Measurements from ENCODE around the gene REM2.

Gene REM2

GRCh38 chr14:22875003-22875747, 7.8 kb upstream of the REM2 start:
- DNase-seq = no peak
- no peak overlapping the region for H2BK5ac ChIP-seq (ENCODE audit: low read depth, low read length, poor library complexity, severe bottlenecking)
- H4K91ac ChIP-seq (ENCODE audit: low read length) = no peak overlapping the region
- H3K9me3 ChIP-seq (ENCODE audit: control insufficient read depth, low read length) = no peaks in the 10 kb centered on the region
- H4K8ac ChIP-seq (ENCODE audit: low read length) = no peak overlapping the region
- no peak overlapping the region for H3K9ac ChIP-seq (ENCODE audit: low read length)
- H2BK120ac ChIP-seq (ENCODE audit: low read depth, low read length) = no peak overlapping the region
- peaks cover 35% of the 10 kb centered on the region for H3K79me1 ChIP-seq (replicated peaks; ENCODE audit: low read length, poor library complexity, severe bottlenecking)
- no peak overlapping the region for H3K27ac ChIP-seq (ENCODE audit: low read length, poor library complexity, severe bottlenecking)
- H3K4ac ChIP-seq (ENCODE audit: low read depth in 1 of 2, low read length in 2 of 2) = no peak overlapping the region
- peaks cover 14% of the 10 kb centered on the region for H3K4me1 ChIP-seq (ENCODE audit: control insufficient read depth, insufficient read depth, low read depth, low read length)
- H3K27me3 ChIP-seq (ENCODE audit: control insufficient read depth in 1 of 2, insufficient read depth in 1 of 2, low read length in 2 of 2) = no peaks in the 10 kb centered on the region
- no peak overlapping the region for H3K18ac ChIP-seq (ENCODE audit: low read depth in 1 of 2, low read length in 2 of 2)
- H3K4me2 ChIP-seq (ENCODE audit: low read length, poor library complexity, severe bottlenecking) = no peak overlapping the region
- H2BK12ac ChIP-seq (ENCODE audit: low read length in 2 of 2) = no peak overlapping the region
- peak overlapping the region in 1 of 2 experiments; percentile 57 for H3K23ac ChIP-seq (ENCODE audit: low read length in 2 of 2)
- over 99% methylated on average over 15 of the region's 15 CpGs for WGBS
- H3K36me3 ChIP-seq (ENCODE audit: control insufficient read depth in 1 of 2, insufficient read depth in 2 of 2, low read depth in 1 of 2, low read length in 2 of 2) = peaks cover 61 to 65% of the 10 kb centered on the region in 2 experiments
- H2AFZ ChIP-seq (ENCODE audit: low read depth, low read length) = no peak overlapping the region
- no peak overlapping the region for H3K14ac ChIP-seq (ENCODE audit: low read length in 2 of 2)
- H2BK15ac ChIP-seq (ENCODE audit: low read depth, poor library complexity, severe bottlenecking) = no peak overlapping the region
- H2AK5ac ChIP-seq (ENCODE audit: low read length, severe bottlenecking) = no peak overlapping the region
- H3K4me3 ChIP-seq (ENCODE audit: insufficient read depth in 1 of 2, low read depth in 1 of 2, low read length in 2 of 2) = no peak overlapping the region

- no peaks in the 10 kb centered on the region for H3K9me3 ChIP-seq (ENCODE audit: control insufficient read depth, low read length)
- no peak overlapping the region for H2BK5ac ChIP-seq (ENCODE audit: low read depth, low read length, poor library complexity, severe bottlenecking)
- no peak for DNase-seq
- H3K4ac ChIP-seq (ENCODE audit: low read depth in 1 of 2, low read length in 2 of 2) = no peak overlapping the region
- peaks cover 35% of the 10 kb centered on the region for H3K79me1 ChIP-seq (replicated peaks; ENCODE audit: low read length, poor library complexity, severe bottlenecking)
- H3K27ac ChIP-seq (ENCODE audit: low read length, poor library complexity, severe bottlenecking) = no peak overlapping the region
- WGBS = 98% methylated on average over 20 of the region's 20 CpGs
- peaks cover 61 to 65% of the 10 kb centered on the region in 2 experiments for H3K36me3 ChIP-seq (ENCODE audit: control insufficient read depth in 1 of 2, insufficient read depth in 2 of 2, low read depth in 1 of 2, low read length in 2 of 2)
- no peak overlapping the region for H2AK5ac ChIP-seq (ENCODE audit: low read length, severe bottlenecking)
- no peak overlapping the region for H3K18ac ChIP-seq (ENCODE audit: low read depth in 1 of 2, low read length in 2 of 2)
- no peaks in the 10 kb centered on the region for H3K27me3 ChIP-seq (ENCODE audit: control insufficient read depth in 1 of 2, insufficient read depth in 1 of 2, low read length in 2 of 2)
- no peak overlapping the region for H3K9ac ChIP-seq (ENCODE audit: low read length)
- peaks cover 12% of the 10 kb centered on the region for H3K4me1 ChIP-seq (ENCODE audit: control insufficient read depth, insufficient read depth, low read depth, low read length)
- H2AFZ ChIP-seq (ENCODE audit: low read depth, low read length) = no peak overlapping the region
- no peak overlapping the region for H4K8ac ChIP-seq (ENCODE audit: low read length)
- peak overlapping the region; percentile 21 for H4K91ac ChIP-seq (ENCODE audit: low read length)
- H2BK12ac ChIP-seq (ENCODE audit: low read length in 2 of 2) = no peak overlapping the region
- peak overlapping the region in 1 of 2 experiments; percentile 57 for H3K23ac ChIP-seq (ENCODE audit: low read length in 2 of 2)
- H2BK120ac ChIP-seq (ENCODE audit: low read depth, low read length) = no peak overlapping the region
- no peak overlapping the region for H2BK15ac ChIP-seq (ENCODE audit: low read depth, poor library complexity, severe bottlenecking)
- no peak overlapping the region for H3K14ac ChIP-seq (ENCODE audit: low read length in 2 of 2)
- no peak overlapping the region for H3K4me2 ChIP-seq (ENCODE audit: low read length, poor library complexity, severe bottlenecking)
- no peak overlapping the region for H3K4me3 ChIP-seq (ENCODE audit: insufficient read depth in 1 of 2, low read depth in 1 of 2, low read length in 2 of 2)
These were observed 7.2 kb upstream of the REM2 start for GRCh38 chr14:22875748-22876319.

GRCh38 chr14:22877000-22877501, 6.0 kb upstream of the REM2 start:
- Histone ChIP-seq H3K18ac (ENCODE audit: low read depth in 1 of 2, low read length in 2 of 2) (no peak overlapping the region), H2BK15ac (ENCODE audit: low read depth, poor library complexity, severe bottlenecking) (no peak overlapping the region), H2BK12ac (ENCODE audit: low read length in 2 of 2) (no peak overlapping the region), H2AFZ (ENCODE audit: low read depth, low read length) (no peak overlapping the region), H3K4me2 (ENCODE audit: low read length, poor library complexity, severe bottlenecking) (no peak overlapping the region), H4K8ac (ENCODE audit: low read length) (no peak overlapping the region), H3K4me3 (ENCODE audit: insufficient read depth in 1 of 2, low read depth in 1 of 2, low read length in 2 of 2) (no peak overlapping the region), H3K9me3 (ENCODE audit: control insufficient read depth, low read length) (no peaks in the 10 kb centered on the region), H3K4ac (ENCODE audit: low read depth in 1 of 2, low read length in 2 of 2) (no peak overlapping the region), H3K23ac (ENCODE audit: low read length in 2 of 2) (no peak overlapping the region), H3K36me3 (ENCODE audit: control insufficient read depth in 1 of 2, insufficient read depth in 2 of 2, low read depth in 1 of 2, low read length in 2 of 2) (peaks cover 61 to 65% of the 10 kb centered on the region in 2 experiments), H3K79me1 (replicated peaks; ENCODE audit: low read length, poor library complexity, severe bottlenecking) (peaks cover 35% of the 10 kb centered on the region), H3K27me3 (ENCODE audit: control insufficient read depth in 1 of 2, insufficient read depth in 1 of 2, low read length in 2 of 2) (no peaks in the 10 kb centered on the region), H3K4me1 (ENCODE audit: control insufficient read depth, insufficient read depth, low read depth, low read length) (peaks cover 12% of the 10 kb centered on the region), H3K14ac (ENCODE audit: low read length in 2 of 2) (no peak overlapping the region), H3K27ac (ENCODE audit: low read length, poor library complexity, severe bottlenecking) (no peak overlapping the region), H2BK120ac (ENCODE audit: low read depth, low read length) (no peak overlapping the region), H2AK5ac (ENCODE audit: low read length, severe bottlenecking) (no peak overlapping the region), H2BK5ac (ENCODE audit: low read depth, low read length, poor library complexity, severe bottlenecking) (no peak overlapping the region), H4K91ac (ENCODE audit: low read length) (no peak overlapping the region), H3K9ac (ENCODE audit: low read length) (no peak overlapping the region)
- 96% methylated on average over 21 of the region's 22 CpGs for WGBS
- no peak for DNase-seq
